HepG2 (cell line): ENCODE results near the gene PKM. TPM values are rescaled to one million over a fixed set of nuclear protein-coding genes. Genes with fewer than 3 reads are reported as not detected.

Experiments used
- DMAP1 ChIP-seq: IDR thresholded peaks from 2 replicates; pipeline ENCODE4 v1.6.1; 2016
- ERF ChIP-seq: IDR thresholded peaks from 2 replicates; pipeline ENCODE4 v1.6.1; 2018; ENCODE audit warnings: missing biosample characterization, missing genetic modification reagents
- GPN1 ChIP-seq: sonication (generic); formaldehyde crosslinking; IDR thresholded peaks from 2 replicates; pipeline ENCODE4 v1.5.1; 2020; ENCODE audit warnings: missing genetic modification reagents, borderline replicate concordance
- HMGA1 ChIP-seq: sonication (generic); formaldehyde crosslinking; conservative IDR thresholded peaks from 2 replicates; pipeline ENCODE4 v1.4.0; 2020; ENCODE audit warnings: missing genetic modification reagents
- KDM1A ChIP-seq: IDR thresholded peaks from 2 replicates; pipeline ENCODE4 v1.6.1; 2016; ENCODE audit warnings: missing compliant biosample characterization
- SMAD3 ChIP-seq: sonication (generic); formaldehyde crosslinking; IDR thresholded peaks from 2 replicates; pipeline ENCODE4 v1.4.0; 2020; ENCODE audit warnings: missing genetic modification reagents
- SMARCE1 ChIP-seq: fragments of 450-650 bp; IDR thresholded peaks from 2 replicates; pipeline ENCODE4 v1.6.1; 2017; ENCODE audit warnings: borderline replicate concordance
- THAP9 ChIP-seq: sonication (generic); formaldehyde crosslinking; IDR thresholded peaks from 2 replicates; pipeline ENCODE4; 2020; ENCODE audit warnings: missing genetic modification reagents, mild to moderate bottlenecking, borderline replicate concordance
- ZMAT3 ChIP-seq: sonication (generic); formaldehyde crosslinking; conservative IDR thresholded peaks from 2 replicates; pipeline ENCODE4 v1.7.0; 2021; ENCODE audit warnings: missing genetic modification reagents
- ZNF34 ChIP-seq: sonication (generic); formaldehyde crosslinking; IDR thresholded peaks from 2 replicates; pipeline ENCODE4 v1.4.0; 2020; ENCODE audit warnings: mild to moderate bottlenecking, missing genetic modification reagents, borderline replicate concordance
- ZNF652 ChIP-seq: IDR thresholded peaks from 2 replicates; pipeline ENCODE4 v1.6.1; 2016; ENCODE audit warnings: low read depth, borderline replicate concordance
- ZNF7 ChIP-seq: IDR thresholded peaks from 2 replicates; pipeline ENCODE4 v1.6.1; 2016; ENCODE audit warnings: missing biosample characterization, missing genetic modification reagents
- ZNF816 ChIP-seq: sonication (generic); formaldehyde crosslinking; IDR thresholded peaks from 2 replicates; pipeline ENCODE4 v1.8.0; 2022; ENCODE audit warnings: missing genetic modification reagents, mild to moderate bottlenecking, borderline replicate concordance
- ZSCAN21 ChIP-seq: sonication (generic); formaldehyde crosslinking; IDR thresholded peaks from 2 replicates; pipeline ENCODE4 v1.8.0; 2022; ENCODE audit warnings: mild to moderate bottlenecking, missing genetic modification reagents, moderate library complexity, borderline replicate concordance
- polyA plus RNA-seq, 8 experiments: library from polyadenylated mRNA; depleted of rRNA in 3 of 8; stranded (reverse) in 7 of 8; unstranded in 1 of 8; fragments of >200 nt; fragmentation: Illumina TruSeq in 4 of 8; extraction: Trizol in 4 of 8; gene quantifications; 2 replicates each; pipeline versions ENCODE4 v1.2.1 to v1.2.3, GENCODE V29; 2011 to 2016; ENCODE audit warnings: low read depth in 4 of 8, missing spikeins in 1 of 8, mixed read lengths in 1 of 8; ENCODE audit not compliant: insufficient read depth in 1 of 8
- total RNA-seq, 5 experiments: library from RNA; depleted of rRNA; stranded (reverse); fragments of >200 nt; fragmentation: Illumina TruSeq; extraction: Trizol; gene quantifications; 2 replicates each; pipeline ENCODE4 v1.2.3, GENCODE V29; 2016; ENCODE audit warnings: low read depth in 1 of 5
- TF ChIP-seq, protein P1 (sequence below): sonication (generic); formaldehyde crosslinking; IDR thresholded peaks from 2 replicates; pipeline ENCODE4 v1.9.0; 2021; ENCODE audit warnings: mild to moderate bottlenecking, missing genetic modification reagents
- TF ChIP-seq, protein P2 (sequence below): sonication (generic); formaldehyde crosslinking; IDR thresholded peaks from 2 replicates; pipeline ENCODE4 v1.5.0; 2020; ENCODE audit warnings: mild to moderate bottlenecking, missing genetic modification reagents
- TF ChIP-seq, protein P3 (sequence below): sonication (generic); formaldehyde crosslinking; IDR thresholded peaks from 2 replicates; pipeline ENCODE4 v1.5.1; 2020; ENCODE audit warnings: mild to moderate bottlenecking, missing genetic modification reagents, moderate library complexity

Gene PKM
- total and polyA plus RNA-seq, 2 of the 13 experiments (the other 11 are each of a cell fraction or from before 2014, with no cell fraction given): 488 to 780 TPM

DNA sequence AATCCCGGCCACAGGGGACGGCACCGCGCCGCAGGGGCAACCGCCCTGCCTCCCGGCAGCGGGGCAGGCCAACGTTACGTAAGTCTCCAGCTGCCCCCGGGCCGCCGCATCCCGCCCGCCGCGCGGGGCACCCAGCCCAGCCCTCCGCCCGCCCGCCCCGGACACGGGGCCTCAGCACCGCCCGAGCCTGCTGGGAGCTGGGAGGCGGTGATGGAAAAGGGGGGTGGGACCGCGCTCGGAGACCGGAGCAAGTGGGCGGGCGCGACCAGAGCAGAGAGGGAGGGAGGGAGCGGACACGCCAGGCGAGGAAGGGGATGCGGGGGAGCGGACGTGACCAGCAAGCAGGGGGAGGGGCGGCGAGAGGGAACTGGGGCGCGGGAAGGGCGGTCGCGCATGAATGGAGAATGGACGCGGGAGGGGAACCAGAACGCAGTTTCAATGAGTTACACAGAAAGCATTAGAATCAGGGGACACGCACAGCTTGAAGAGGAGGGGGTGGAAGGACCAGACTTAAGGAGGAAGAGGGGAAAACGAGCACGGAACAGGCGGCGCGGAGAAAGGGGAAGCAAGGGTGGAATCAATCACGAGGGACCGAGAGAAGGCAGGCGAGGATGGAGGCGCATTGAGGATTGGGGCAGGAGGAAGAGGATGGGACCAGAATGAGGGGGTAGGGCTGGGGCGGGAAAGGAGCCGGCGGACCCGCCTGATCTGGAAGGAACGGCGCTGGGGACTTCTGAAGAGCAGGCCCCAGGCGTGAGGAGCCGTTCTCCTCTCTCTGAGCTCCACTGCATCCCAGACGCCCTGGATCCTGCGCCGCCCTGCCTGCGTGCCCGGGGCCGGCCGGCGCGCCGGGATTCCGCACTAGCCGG is 559 bp downstream of the PKM start (continued):
- TF ChIP-seq THAP9 (CRISPR knock-in tag) (0 out of 2 replicates have a peak, but pooled peaks have one; percentile 10), SMARCE1 (no peak), SMAD3 (CRISPR knock-in tag) (no peak), ZNF652 (CRISPR knock-in tag) (no peak), ZNF7 (no peak), ZSCAN21 (CRISPR knock-in tag) (peak; percentile 28), ZNF34 (CRISPR knock-in tag) (no peak), KDM1A (CRISPR knock-in tag) (peak; percentile 25; the same call in 1 of the 2 replicates), ZNF816 (no peak; the same call in 1 of the 2 replicates), ZMAT3 (CRISPR knock-in tag) (peak; percentile 26; the same call in 1 of the 2 replicates), HMGA1 (CRISPR knock-in tag) (no peak), GPN1 (no peak), ERF (CRISPR knock-in tag) (peak; percentile 50; the same call in 1 of the 2 replicates), DMAP1 (CRISPR knock-in tag) (no peak; the same call in 1 of the 2 replicates)
- TF ChIP-seq, protein P1, sequence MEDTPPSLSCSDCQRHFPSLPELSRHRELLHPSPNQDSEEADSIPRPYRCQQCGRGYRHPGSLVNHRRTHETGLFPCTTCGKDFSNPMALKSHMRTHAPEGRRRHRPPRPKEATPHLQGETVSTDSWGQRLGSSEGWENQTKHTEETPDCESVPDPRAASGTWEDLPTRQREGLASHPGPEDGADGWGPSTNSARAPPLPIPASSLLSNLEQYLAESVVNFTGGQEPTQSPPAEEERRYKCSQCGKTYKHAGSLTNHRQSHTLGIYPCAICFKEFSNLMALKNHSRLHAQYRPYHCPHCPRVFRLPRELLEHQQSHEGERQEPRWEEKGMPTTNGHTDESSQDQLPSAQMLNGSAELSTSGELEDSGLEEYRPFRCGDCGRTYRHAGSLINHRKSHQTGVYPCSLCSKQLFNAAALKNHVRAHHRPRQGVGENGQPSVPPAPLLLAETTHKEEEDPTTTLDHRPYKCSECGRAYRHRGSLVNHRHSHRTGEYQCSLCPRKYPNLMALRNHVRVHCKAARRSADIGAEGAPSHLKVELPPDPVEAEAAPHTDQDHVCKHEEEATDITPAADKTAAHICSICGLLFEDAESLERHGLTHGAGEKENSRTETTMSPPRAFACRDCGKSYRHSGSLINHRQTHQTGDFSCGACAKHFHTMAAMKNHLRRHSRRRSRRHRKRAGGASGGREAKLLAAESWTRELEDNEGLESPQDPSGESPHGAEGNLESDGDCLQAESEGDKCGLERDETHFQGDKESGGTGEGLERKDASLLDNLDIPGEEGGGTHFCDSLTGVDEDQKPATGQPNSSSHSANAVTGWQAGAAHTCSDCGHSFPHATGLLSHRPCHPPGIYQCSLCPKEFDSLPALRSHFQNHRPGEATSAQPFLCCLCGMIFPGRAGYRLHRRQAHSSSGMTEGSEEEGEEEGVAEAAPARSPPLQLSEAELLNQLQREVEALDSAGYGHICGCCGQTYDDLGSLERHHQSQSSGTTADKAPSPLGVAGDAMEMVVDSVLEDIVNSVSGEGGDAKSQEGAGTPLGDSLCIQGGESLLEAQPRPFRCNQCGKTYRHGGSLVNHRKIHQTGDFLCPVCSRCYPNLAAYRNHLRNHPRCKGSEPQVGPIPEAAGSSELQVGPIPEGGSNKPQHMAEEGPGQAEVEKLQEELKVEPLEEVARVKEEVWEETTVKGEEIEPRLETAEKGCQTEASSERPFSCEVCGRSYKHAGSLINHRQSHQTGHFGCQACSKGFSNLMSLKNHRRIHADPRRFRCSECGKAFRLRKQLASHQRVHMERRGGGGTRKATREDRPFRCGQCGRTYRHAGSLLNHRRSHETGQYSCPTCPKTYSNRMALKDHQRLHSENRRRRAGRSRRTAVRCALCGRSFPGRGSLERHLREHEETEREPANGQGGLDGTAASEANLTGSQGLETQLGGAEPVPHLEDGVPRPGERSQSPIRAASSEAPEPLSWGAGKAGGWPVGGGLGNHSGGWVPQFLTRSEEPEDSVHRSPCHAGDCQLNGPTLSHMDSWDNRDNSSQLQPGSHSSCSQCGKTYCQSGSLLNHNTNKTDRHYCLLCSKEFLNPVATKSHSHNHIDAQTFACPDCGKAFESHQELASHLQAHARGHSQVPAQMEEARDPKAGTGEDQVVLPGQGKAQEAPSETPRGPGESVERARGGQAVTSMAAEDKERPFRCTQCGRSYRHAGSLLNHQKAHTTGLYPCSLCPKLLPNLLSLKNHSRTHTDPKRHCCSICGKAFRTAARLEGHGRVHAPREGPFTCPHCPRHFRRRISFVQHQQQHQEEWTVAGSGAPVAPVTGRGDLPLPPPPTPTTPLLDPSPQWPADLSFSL (CRISPR knock-in tag): no peak
- TF ChIP-seq, protein P2, sequence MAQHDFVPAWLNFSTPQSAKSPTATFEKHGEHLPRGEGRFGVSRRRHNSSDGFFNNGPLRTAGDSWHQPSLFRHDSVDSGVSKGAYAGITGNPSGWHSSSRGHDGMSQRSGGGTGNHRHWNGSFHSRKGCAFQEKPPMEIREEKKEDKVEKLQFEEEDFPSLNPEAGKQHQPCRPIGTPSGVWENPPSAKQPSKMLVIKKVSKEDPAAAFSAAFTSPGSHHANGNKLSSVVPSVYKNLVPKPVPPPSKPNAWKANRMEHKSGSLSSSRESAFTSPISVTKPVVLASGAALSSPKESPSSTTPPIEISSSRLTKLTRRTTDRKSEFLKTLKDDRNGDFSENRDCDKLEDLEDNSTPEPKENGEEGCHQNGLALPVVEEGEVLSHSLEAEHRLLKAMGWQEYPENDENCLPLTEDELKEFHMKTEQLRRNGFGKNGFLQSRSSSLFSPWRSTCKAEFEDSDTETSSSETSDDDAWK (CRISPR knock-in tag): no peak
- TF ChIP-seq, protein P3, sequence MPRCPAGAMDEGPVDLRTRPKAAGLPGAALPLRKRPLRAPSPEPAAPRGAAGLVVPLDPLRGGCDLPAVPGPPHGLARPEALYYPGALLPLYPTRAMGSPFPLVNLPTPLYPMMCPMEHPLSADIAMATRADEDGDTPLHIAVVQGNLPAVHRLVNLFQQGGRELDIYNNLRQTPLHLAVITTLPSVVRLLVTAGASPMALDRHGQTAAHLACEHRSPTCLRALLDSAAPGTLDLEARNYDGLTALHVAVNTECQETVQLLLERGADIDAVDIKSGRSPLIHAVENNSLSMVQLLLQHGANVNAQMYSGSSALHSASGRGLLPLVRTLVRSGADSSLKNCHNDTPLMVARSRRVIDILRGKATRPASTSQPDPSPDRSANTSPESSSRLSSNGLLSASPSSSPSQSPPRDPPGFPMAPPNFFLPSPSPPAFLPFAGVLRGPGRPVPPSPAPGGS (CRISPR knock-in tag): no peak; the same call in 1 of the 2 replicates
